Smooth muscle cell (in vitro differentiated cells): Measurements from ENCODE around the gene RBFOX2. TPM values are rescaled to one million over a fixed set of nuclear protein-coding genes. Genes with fewer than 3 reads are reported as not detected.

Source experiments
- DNase-seq: peaks from one replicate; lab custom pipeline; 2025; ENCODE audit not compliant: unreplicated experiment; lab: John Stamatoyannopoulos, UW
- H2AFZ ChIP-seq: fragments of 200-600 bp; sonication (generic); 2 replicates; pipeline ENCODE4 v1.6.0; 2016; ENCODE audit warnings: antibody characterized with exemption, low read depth, mild to moderate bottlenecking
- H3F3A ChIP-seq: fragments of 200-600 bp; sonication (generic); 2 replicates; pipeline ENCODE4 v1.6.0; 2017; ENCODE audit warnings: antibody characterized with exemption, low read depth
- H3K27ac ChIP-seq: fragments of 200-600 bp; sonication (generic); 2 replicates; pipeline ENCODE4 v1.5.1; 2016; ENCODE audit warnings: low read depth, mild to moderate bottlenecking
- H3K27me3 ChIP-seq: fragments of 200-600 bp; sonication (generic); 2 replicates; pipeline ENCODE4 v1.6.1; 2016; ENCODE audit warnings: low read depth, mild to moderate bottlenecking
- H3K36me3 ChIP-seq: fragments of 200-600 bp; sonication (generic); 2 replicates; pipeline ENCODE4 v1.5.1; 2016; ENCODE audit warnings: low read depth
- H3K4me1 ChIP-seq: fragments of 200-600 bp; sonication (generic); 2 replicates; pipeline ENCODE4 v1.5.1; 2016; ENCODE audit warnings: low read depth
- H3K4me2 ChIP-seq: fragments of 200-600 bp; sonication (generic); 2 replicates; pipeline ENCODE4 v1.6.0; 2016; ENCODE audit warnings: mild to moderate bottlenecking
- H3K4me3 ChIP-seq: fragments of 200-600 bp; sonication (generic); 2 replicates; pipeline ENCODE4 v1.5.1; 2016; ENCODE audit warnings: mild to moderate bottlenecking
- H3K79me2 ChIP-seq: fragments of 200-600 bp; sonication (generic); 2 replicates; pipeline ENCODE4 v1.6.0; 2016; ENCODE audit warnings: low read depth, mild to moderate bottlenecking
- H3K9ac ChIP-seq: fragments of 200-600 bp; sonication (generic); 2 replicates; pipeline ENCODE4 v1.6.0; 2016; ENCODE audit warnings: low read depth
- H3K9me3 ChIP-seq: fragments of 200-600 bp; sonication (generic); replicated peaks from 2 replicates; pipeline ENCODE4 v1.5.1; 2016; ENCODE audit warnings: low read depth
- H4K20me1 ChIP-seq: fragments of 200-600 bp; sonication (generic); 2 replicates; pipeline ENCODE4 v1.6.0; 2016; ENCODE audit warnings: low read depth
- WGBS: methylation state at CpG from one replicate; pipeline ENCODE4 v1.1.7; 2016; ENCODE audit warnings: low lambda C conversion rate; 5-methylcytosine and 5-hydroxymethylcytosine counted together
- polyA plus RNA-seq: library from polyadenylated mRNA; unstranded; fragments of >200 nt; fragmentation: Nextera tagmentation; extraction: Ambion mirVana; gene quantifications from 2 replicates; pipeline ENCODE4 v1.2.1, GENCODE V29; 2016
- total RNA-seq: library from RNA; depleted of rRNA; stranded (reverse); fragments of >200 nt; gene quantifications from 2 replicates; pipeline ENCODE4 v1.2.3, GENCODE V29; 2014
- TF ChIP-seq, protein P1 (sequence below): fragments of 200-600 bp; sonication (generic); IDR thresholded peaks from 2 replicates; pipeline ENCODE4 v1.5.1; 2017; ENCODE audit warnings: borderline replicate concordance, mild to moderate bottlenecking, antibody characterized with exemption; ENCODE audit not compliant: insufficient read depth, poor library complexity, severe bottlenecking

Gene RBFOX2
- total and polyA plus RNA-seq, 2 experiments from 2014 or later, result 128 to 144 TPM

DNA sequence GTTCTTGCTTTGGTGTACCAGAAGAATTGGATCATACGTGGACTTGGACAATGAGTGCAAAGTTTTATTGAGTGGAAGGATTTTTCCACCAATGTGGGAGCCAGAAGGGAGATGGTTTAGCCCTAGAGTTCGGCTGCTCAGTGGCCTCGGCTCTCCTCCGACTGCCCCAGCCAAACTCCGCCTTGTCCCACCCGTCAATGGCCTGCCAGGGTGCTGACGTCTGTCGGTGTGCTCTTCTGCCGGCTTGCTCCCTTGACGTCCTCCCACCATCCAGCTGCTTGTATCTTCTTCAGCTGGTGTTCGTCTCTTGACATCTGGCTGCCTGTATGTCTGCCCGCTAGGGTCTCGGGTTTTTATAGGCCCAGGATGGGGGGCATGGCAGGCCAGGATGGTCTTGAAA, 156.2 kb downstream of the RBFOX2 start:
- H3F3A ChIP-seq, result peaks cover 10% of the 10 kb centered on the region
- H3K27me3 ChIP-seq, result no peaks in the 10 kb centered on the region
- H3K36me3 ChIP-seq, result no peaks in the 10 kb centered on the region
- no peaks in the 10 kb centered on the region for H3K9me3 ChIP-seq
- H3K27ac ChIP-seq, result no peak overlapping the region
- TF ChIP-seq, protein P1, sequence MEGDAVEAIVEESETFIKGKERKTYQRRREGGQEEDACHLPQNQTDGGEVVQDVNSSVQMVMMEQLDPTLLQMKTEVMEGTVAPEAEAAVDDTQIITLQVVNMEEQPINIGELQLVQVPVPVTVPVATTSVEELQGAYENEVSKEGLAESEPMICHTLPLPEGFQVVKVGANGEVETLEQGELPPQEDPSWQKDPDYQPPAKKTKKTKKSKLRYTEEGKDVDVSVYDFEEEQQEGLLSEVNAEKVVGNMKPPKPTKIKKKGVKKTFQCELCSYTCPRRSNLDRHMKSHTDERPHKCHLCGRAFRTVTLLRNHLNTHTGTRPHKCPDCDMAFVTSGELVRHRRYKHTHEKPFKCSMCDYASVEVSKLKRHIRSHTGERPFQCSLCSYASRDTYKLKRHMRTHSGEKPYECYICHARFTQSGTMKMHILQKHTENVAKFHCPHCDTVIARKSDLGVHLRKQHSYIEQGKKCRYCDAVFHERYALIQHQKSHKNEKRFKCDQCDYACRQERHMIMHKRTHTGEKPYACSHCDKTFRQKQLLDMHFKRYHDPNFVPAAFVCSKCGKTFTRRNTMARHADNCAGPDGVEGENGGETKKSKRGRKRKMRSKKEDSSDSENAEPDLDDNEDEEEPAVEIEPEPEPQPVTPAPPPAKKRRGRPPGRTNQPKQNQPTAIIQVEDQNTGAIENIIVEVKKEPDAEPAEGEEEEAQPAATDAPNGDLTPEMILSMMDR, result no peak
- H3K9ac ChIP-seq, result no peak overlapping the region
- H3K4me2 ChIP-seq, result no peak overlapping the region
- H3K4me3 ChIP-seq, result no peak overlapping the region
- no peak for DNase-seq
- H3K4me1 ChIP-seq, result peaks cover 4% of the 10 kb centered on the region
- no peak overlapping the region for H2AFZ ChIP-seq
- peaks cover 90% of the 10 kb centered on the region for H4K20me1 ChIP-seq
- WGBS, result 83% methylated on average over 13 of the region's 13 CpGs
- peaks cover 96% of the 10 kb centered on the region for H3K79me2 ChIP-seq

DNA sequence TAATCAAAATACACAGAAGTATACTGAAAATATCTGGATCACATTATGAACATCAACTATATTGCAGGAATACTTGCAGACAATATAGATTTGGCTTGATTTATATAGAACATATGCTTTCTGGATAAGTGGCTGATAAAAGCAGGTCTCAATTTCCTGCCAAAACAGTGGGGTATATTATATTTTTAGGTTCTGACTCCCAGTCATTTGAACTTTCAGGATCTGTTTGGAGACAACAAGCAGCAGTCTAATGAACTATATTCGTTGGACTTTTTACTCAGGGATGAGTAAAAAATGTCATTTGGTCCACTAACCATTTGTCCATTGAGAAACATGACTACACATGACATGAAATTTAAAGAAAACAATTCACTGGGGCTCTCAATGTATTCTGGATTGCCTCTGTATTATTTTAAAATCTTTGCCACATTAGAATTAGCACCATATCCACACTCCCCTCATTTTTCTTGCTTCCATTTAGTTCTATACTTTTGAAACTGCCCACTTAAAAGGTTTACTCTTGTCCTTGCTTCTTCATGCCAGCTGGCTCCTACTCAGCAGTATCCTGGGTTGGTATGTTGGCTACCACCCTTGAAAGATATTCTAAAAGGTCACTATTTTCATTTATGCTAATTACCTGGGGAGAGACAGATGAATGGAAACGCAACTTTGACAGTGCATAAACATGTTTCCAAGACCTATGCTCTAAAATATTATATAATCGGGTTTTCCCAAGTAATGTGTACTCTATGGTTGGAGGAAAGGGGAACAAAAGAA, 157.9 kb downstream of the RBFOX2 start:
- WGBS, result 93% methylated on average over 3 of the region's 3 CpGs
- Histone ChIP-seq H3K79me2 (peaks cover 87% of the 10 kb centered on the region), H3K27me3 (no peaks in the 10 kb centered on the region), H3K36me3 (no peaks in the 10 kb centered on the region), H3F3A (peaks cover 12% of the 10 kb centered on the region), H3K9me3 (no peaks in the 10 kb centered on the region), H3K9ac (no peak overlapping the region), H3K4me1 (peaks cover 18% of the 10 kb centered on the region), H3K4me3 (no peak overlapping the region), H4K20me1 (peaks cover 90% of the 10 kb centered on the region), H2AFZ (no peak overlapping the region), H3K27ac (no peak overlapping the region), H3K4me2 (no peak overlapping the region)
- TF ChIP-seq, protein P1, result no peak
- no peak for DNase-seq

DNA sequence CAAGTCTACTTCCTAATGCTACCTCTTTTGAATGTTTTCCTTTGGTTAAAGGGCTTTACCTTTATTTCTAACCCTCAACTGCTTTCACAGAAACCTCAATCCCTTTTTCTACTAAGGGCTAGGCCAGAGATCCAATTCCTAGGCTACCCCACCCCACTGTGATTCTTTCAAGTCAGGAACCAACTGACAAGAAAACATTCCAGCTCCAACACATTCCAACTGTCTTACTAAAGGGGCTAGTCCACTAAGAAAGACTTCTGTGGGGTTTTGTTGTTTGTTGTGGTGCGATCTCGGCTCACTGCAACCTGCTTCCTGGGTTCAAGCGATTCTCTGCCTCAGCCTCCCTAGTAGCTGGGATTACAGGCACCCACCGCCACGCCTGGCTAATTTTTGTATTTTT, 159.7 kb downstream of the RBFOX2 start:
- peaks cover 90% of the 10 kb centered on the region for H4K20me1 ChIP-seq

More for the DNA sequence above, 159.7 kb downstream of the RBFOX2 start:
- WGBS, result 83% methylated on average over 5 of the region's 5 CpGs
- Histone ChIP-seq H3K4me1 (peaks cover 19% of the 10 kb centered on the region), H3F3A (peaks cover 18% of the 10 kb centered on the region), H3K4me3 (no peak overlapping the region), H3K27me3 (no peaks in the 10 kb centered on the region), H3K27ac (peak overlapping the region; percentile 16), H3K79me2 (peaks cover 87% of the 10 kb centered on the region), H3K9ac (no peak overlapping the region), H3K4me2 (peak overlapping the region; percentile 40), H2AFZ (no peak overlapping the region), H3K9me3 (no peaks in the 10 kb centered on the region), H3K36me3 (no peaks in the 10 kb centered on the region)
- TF ChIP-seq, protein P1, result no peak
- DNase-seq, result no peak
